ENCODE results near the gene CDK17.

DNA sequence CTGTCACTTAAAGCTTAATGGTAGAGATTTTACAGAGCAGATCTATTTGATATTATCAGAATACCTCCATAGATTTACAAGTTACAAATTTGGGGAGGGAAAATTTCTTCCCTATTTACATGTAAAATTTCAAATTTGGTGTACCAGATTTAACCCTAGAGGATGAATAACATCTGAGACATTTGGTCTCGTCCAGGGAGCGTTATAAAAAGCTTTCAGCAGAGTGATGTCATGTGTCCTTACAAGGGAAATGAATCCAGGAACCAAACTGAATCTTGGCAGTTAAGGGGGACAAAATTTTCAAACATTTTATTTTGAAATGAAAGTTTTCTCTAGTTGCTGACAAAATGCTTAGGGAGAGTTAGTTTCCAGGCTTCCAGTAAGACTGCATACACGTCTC, 4.5 kb upstream of the CDK17 start:
- TF ChIP-seq YY1 (IDR thresholded peaks at IDR 0.05; ENCODE audit: insufficient read depth, insufficient read length): no peak
- no peak for TF ChIP-seq SUZ12 (IDR thresholded peaks at IDR 0.05; ENCODE audit: extremely low read depth, insufficient read depth, insufficient read length)
- TF ChIP-seq ZNF274 (IDR thresholded peaks at IDR 0.05; ENCODE audit: low read depth, low read length): no peak

All from NT2/D1 (cell line).